Fibroblast of lung (primary cell): ENCODE results near the gene NIPAL3.

Source experiments
- CTCF ChIP-seq, 2 donors: IDR thresholded peaks in 1 of 2; conservative IDR thresholded peaks in 1 of 2; 1 replicate in 1 of 2; 2 replicates in 1 of 2; pipeline ENCODE4 v1.5.1; 2011 to 2012; ENCODE audit warnings: low read length in 2 of 2, control low read depth in 1 of 2, inconsistent platforms in 1 of 2, low read depth in 1 of 2, mild to moderate bottlenecking in 1 of 2
- EZH2 ChIP-seq: IDR thresholded peaks from 2 replicates; pipeline ENCODE4 v1.5.1; 2012; ENCODE audit warnings: low read length, control low read depth, mild to moderate bottlenecking; ENCODE audit errors: missing control alignments

GRCh38 chr1:24502065-24502708, 86.6 kb downstream of the NIPAL3 start:
- no peak for TF ChIP-seq CTCF (conservative IDR thresholded peaks at IDR 0.05 in 1 of 2, IDR thresholded peaks at IDR 0.05 in 1 of 2; ENCODE audit: low read depth in 1 of 2, low read length in 2 of 2)
- no peak for TF ChIP-seq EZH2
